ENCODE results near the gene FOCAD. TPM values are rescaled to one million over a fixed set of nuclear protein-coding genes. Genes with fewer than 3 reads are reported as not detected.

Gene FOCAD
- total and polyA plus RNA-seq, 2 of the 8 experiments (the other 6 are each of a cell fraction or from before 2014, with no cell fraction given): 22.0 to 38.4 TPM

DNA sequence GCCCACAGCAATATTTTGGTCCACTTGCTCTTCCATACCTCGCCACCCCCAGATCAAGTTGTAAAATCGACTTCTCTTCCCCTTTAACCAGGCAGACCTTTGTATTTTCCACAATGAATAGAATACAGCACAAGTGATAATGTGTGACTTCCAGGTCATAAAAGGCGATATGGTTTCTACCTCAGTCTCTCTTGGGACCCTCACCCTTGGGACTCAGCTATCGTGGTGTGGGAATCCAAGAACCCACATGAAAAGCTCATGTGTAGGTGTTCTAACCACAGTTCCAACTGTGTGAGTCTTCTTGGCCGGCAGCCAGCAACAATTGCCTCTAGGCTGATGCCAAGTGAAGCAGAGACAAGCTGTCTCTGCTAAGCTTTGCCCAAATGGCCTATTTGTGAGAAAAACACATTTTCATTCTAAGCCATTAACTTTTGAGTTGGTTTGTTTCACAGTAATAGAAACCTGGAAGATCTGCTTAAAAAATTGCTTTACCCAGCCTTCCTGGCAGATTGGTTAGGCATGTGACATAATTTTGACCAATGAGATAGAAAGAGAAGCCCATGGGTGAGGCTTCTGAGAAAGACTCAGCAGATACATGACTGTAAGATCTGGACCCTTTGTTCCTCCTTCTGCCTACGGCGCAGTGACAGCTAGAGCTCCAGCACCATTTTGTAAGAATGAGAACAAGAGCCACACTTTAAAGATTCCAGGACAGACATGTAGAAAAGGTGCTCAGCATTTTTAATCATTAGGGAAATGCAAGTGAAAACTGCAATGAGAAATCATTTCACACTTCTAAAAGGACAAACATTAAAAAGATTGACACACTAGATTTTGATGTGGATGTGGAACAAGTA, 43.5 kb upstream of the FOCAD start:
- Histone ChIP-seq H3K23ac (ENCODE audit: insufficient read length) (no peak overlapping the region), H3K4ac (replicated peaks; ENCODE audit: insufficient read length, low read depth, low read length) (no peak overlapping the region), H3K9ac (replicated peaks in 1 of 4; ENCODE audit: extremely low read depth in 1 of 4, low read depth in 3 of 4, low read length in 3 of 4) (no peak overlapping the region), H3K4me1 (replicated peaks in 1 of 4; ENCODE audit: control insufficient read depth in 3 of 4, insufficient read depth in 4 of 4, low read length in 3 of 4) (peaks cover 0 to 4% (median 0%) of the 10 kb centered on the region in 4 experiments; a peak in 2 of 7 replicates), H2BK20ac (ENCODE audit: low read length) (no peak overlapping the region), H3K18ac (ENCODE audit: extremely low read depth, low read length) (no peak overlapping the region), H2BK5ac (ENCODE audit: low read depth, low read length) (no peak overlapping the region), H3K27ac (ENCODE audit: low read depth, low read length) (no peak overlapping the region), H3K9me3 (ENCODE audit: insufficient read depth in 2 of 2, low read depth in 1 of 2, low read length in 1 of 2) (no peaks in the 10 kb centered on the region), H3K27me3 (replicated peaks in 1 of 4; ENCODE audit: control insufficient read depth in 3 of 4, extremely low read depth in 1 of 4, insufficient read depth in 3 of 4, low read length in 3 of 4) (no peaks in the 10 kb centered on the region), H4K8ac (ENCODE audit: extremely low read depth, insufficient read depth, low read length) (no peak overlapping the region), H3K79me1 (ENCODE audit: low read depth, low read length) (no peaks in the 10 kb centered on the region), H3K4me3 (ENCODE audit: extremely low read depth in 1 of 4, insufficient read depth in 2 of 4, low read depth in 3 of 4, low read length in 4 of 4) (no peak overlapping the region), H4K20me1 (replicated peaks in 1 of 2; ENCODE audit: control insufficient read depth in 1 of 2, insufficient read depth in 2 of 2, low read length in 2 of 2) (no peaks in the 10 kb centered on the region), H2AFZ (ENCODE audit: low read length) (no peak overlapping the region), H4K5ac (ENCODE audit: insufficient read length, low read depth, low read length) (no peak overlapping the region), H2BK12ac (ENCODE audit: low read depth, low read length) (no peak overlapping the region), H3K36me3 (ENCODE audit: control insufficient read depth in 2 of 4, insufficient read depth in 4 of 4, low read length in 3 of 4) (no peaks in the 10 kb centered on the region), H2BK120ac (replicated peaks; ENCODE audit: low read depth, low read length) (no peak overlapping the region), H3K14ac (ENCODE audit: insufficient read length) (no peak overlapping the region), H3K56ac (replicated peaks; ENCODE audit: insufficient read length, low read depth, low read length) (no peak overlapping the region), H3K4me2 (ENCODE audit: insufficient read depth in 1 of 2, low read depth in 2 of 2, low read length in 2 of 2) (no peak overlapping the region), H3K79me2 (ENCODE audit: control insufficient read depth in 1 of 2, insufficient read depth in 2 of 2, low read length in 2 of 2) (no peaks in the 10 kb centered on the region), H2AK5ac (ENCODE audit: low read depth, low read length) (no peak overlapping the region), H3K23me2 (ENCODE audit: low read depth, low read length) (peaks cover 2% of the 10 kb centered on the region; the same call in 1 of the 2 replicates), H2BK15ac (ENCODE audit: low read length) (no peak overlapping the region), H4K91ac (replicated peaks; ENCODE audit: insufficient read length, low read length) (no peak overlapping the region)
- DNase-seq (ENCODE audit: low read depth in 1 of 2, low spot score in 2 of 2) (no peak), FAIRE-seq (no peak)
- ChIA-PET POLR2A (ENCODE audit: partially characterized antibody) (interaction anchor here (1.0 kb wide), 1 partner anchor 18 kb away, joined by 3 read pairs; no protein-coding TSS in a partner anchor), CTCF (ENCODE audit: partially characterized antibody) (interaction anchor here (0.8 to 1.2 kb wide), 2 partner anchors 12 to 18 kb away, joined by 3 to 5 read pairs; partner anchors contain the start of gene MLLT3)
- 95% methylated on average over 7 of the region's 7 CpGs; no CpG with 5 or more reads in 1 of the 2 experiments for WGBS, 2 experiments (ENCODE audit: extremely low coverage in 1 of 2, insufficient coverage in 1 of 2, insufficient read length in 1 of 2, insufficient replicate concordance in 2 of 2, low coverage in 1 of 2, low lambda C conversion rate in 2 of 2, missing lambda C conversion rate in 1 of 2)
- TF ChIP-seq NANOG (IDR thresholded peaks at IDR 0.05; ENCODE audit: insufficient read depth, low read depth, low read length, poor library complexity, severe bottlenecking): no peak
- TF ChIP-seq BRCA1 (IDR thresholded peaks at IDR 0.05; ENCODE audit: low read depth, low read length): no peak
- no peak for TF ChIP-seq USF2 (IDR thresholded peaks at IDR 0.05; ENCODE audit: low read length)
- TF ChIP-seq CEBPB (IDR thresholded peaks at IDR 0.05; ENCODE audit: low read depth, low read length): no peak
- no peak for TF ChIP-seq RBBP5 (IDR thresholded peaks at IDR 0.05; ENCODE audit: borderline replicate concordance, low read depth, low read length)
- TF ChIP-seq JUND (IDR thresholded peaks at IDR 0.05; ENCODE audit: low read length): no peak
- no peak for TF ChIP-seq CBX5 (IDR thresholded peaks at IDR 0.05; ENCODE audit: low read depth, low read length)
- no peak for TF ChIP-seq SRF (IDR thresholded peaks at IDR 0.05; ENCODE audit: low read depth, low read length)
- TF ChIP-seq SIN3A (conservative IDR thresholded peaks at IDR 0.05 in 1 of 2, IDR thresholded peaks at IDR 0.05 in 1 of 2; ENCODE audit: low read depth in 1 of 2, low read length in 2 of 2): no peak
- no peak for TF ChIP-seq TBP (IDR thresholded peaks at IDR 0.05; ENCODE audit: low read depth, low read length)

Data from H1 (cell line).